Upper lobe of right lung (tissue), 1 donor: Measurements from ENCODE around the gene CAMKV. TPM values are rescaled to one million over a fixed set of nuclear protein-coding genes. Genes with fewer than 3 reads are reported as not detected.
A peak's percentile ranks its signal among the peaks of the same experiment; 100 is the strongest.

ENCODE experiments used
- ATAC-seq: fragments of 200-7000 bp; cut with Tn5 transposase; one replicate; pipeline ENCODE4 v1.9.1; 2020; ENCODE audit warnings: mild to moderate bottlenecking, moderate library complexity
- DNase-seq: peaks from one replicate; pipeline ENCODE4 v3.0.0-alpha.2; 2020
- H3K27ac ChIP-seq: fragments of 200-600 bp; one replicate; pipeline ENCODE4 v1.8.0; 2022
- H3K27me3 ChIP-seq: fragments of 200-600 bp; one replicate; pipeline ENCODE4 v1.8.0; 2022; ENCODE audit warnings: mild to moderate bottlenecking
- H3K36me3 ChIP-seq: fragments of 200-600 bp; one replicate; pipeline ENCODE4 v1.8.0; 2022
- H3K4me1 ChIP-seq: fragments of 200-600 bp; one replicate; pipeline ENCODE4 v1.8.0; 2022
- H3K4me3 ChIP-seq: fragments of 200-600 bp; one replicate; pipeline ENCODE4 v1.8.0; 2022; ENCODE audit warnings: mild to moderate bottlenecking
- H3K9me3 ChIP-seq: fragments of 200-600 bp; one replicate; pipeline ENCODE4 v1.8.0; 2022
- CTCF ChIP-seq: fragments of 200-600 bp; IDR thresholded peaks from one replicate; pipeline ENCODE4 v1.8.0; 2022; ENCODE audit warnings: antibody characterized with exemption
- intact Hi-C: fragments of 100-400 bp; cut with DNase I; formaldehyde crosslinking; loops from one replicate; pipeline ENCODE4 v1.11.0; 2022
- total RNA-seq: library from RNA; stranded (reverse); fragmentation: NEBNext Ultra II Directional; extraction: Animal tissue kit (Norgen Biotek cat#: 25700); gene quantifications from one replicate; pipeline ENCODE4 v1.2.1, GENCODE V29; 2021
- donor health status: DM: no; HTN: yes; CAD: no; lungs with severe emphysema.

CAMKV gene
- total RNA-seq, 1 donor from 2014 or later = not detected

- Histone ChIP-seq H3K4me3 (no peak overlapping the region), H3K4me1 (peaks cover 13% of the 10 kb centered on the region), H3K27ac (no peak overlapping the region), H3K36me3 (no peaks in the 10 kb centered on the region), H3K9me3 (no peaks in the 10 kb centered on the region), H3K27me3 (no peaks in the 10 kb centered on the region)
- no peak for TF ChIP-seq CTCF
- intact Hi-C loops = no loop called here
- no peak for DNase-seq
- no peak for ATAC-seq
These were observed 27.9 kb downstream of the CAMKV start for GRCh38 chr3:49841806-49842205.

GRCh38 chr3:49841126-49841696, 28.5 kb downstream of the CAMKV start:
- Histone ChIP-seq H3K27ac (no peak overlapping the region), H3K27me3 (no peaks in the 10 kb centered on the region), H3K4me3 (no peak overlapping the region), H3K4me1 (peaks cover 13% of the 10 kb centered on the region), H3K9me3 (no peaks in the 10 kb centered on the region), H3K36me3 (no peaks in the 10 kb centered on the region)
- no peak for ATAC-seq
- no peak for DNase-seq
- TF ChIP-seq CTCF = no peak
- intact Hi-C loops = no loop called here

GRCh38 chr3:49840388-49840787, 29.3 kb downstream of the CAMKV start:
- H3K4me1 ChIP-seq = peaks cover 13% of the 10 kb centered on the region
- no peaks in the 10 kb centered on the region for H3K27me3 ChIP-seq
- DNase-seq (no peak), ATAC-seq (no peak)
- no peak overlapping the region for H3K27ac ChIP-seq
- H3K9me3 ChIP-seq = no peaks in the 10 kb centered on the region
- no peaks in the 10 kb centered on the region for H3K36me3 ChIP-seq
- H3K4me3 ChIP-seq = no peak overlapping the region
- intact Hi-C loops = no loop called here
- no peak for TF ChIP-seq CTCF

- ATAC-seq = peak; percentile 94
These were observed 30.4 kb downstream of the CAMKV start for GRCh38 chr3:49839193-49839809.

GRCh38 chr3:49831341-49831740, 38.4 kb downstream of the CAMKV start:
- no peaks in the 10 kb centered on the region for H3K4me1 ChIP-seq
- no peak overlapping the region for H3K27ac ChIP-seq
- no peak overlapping the region for H3K4me3 ChIP-seq
- no peaks in the 10 kb centered on the region for H3K9me3 ChIP-seq
- intact Hi-C loops = no loop called here
- ATAC-seq = no peak
- no peaks in the 10 kb centered on the region for H3K36me3 ChIP-seq
- no peak for DNase-seq
- no peaks in the 10 kb centered on the region for H3K27me3 ChIP-seq
- no peak for TF ChIP-seq CTCF

More at GRCh38 chr3:49839193-49839809, 30.4 kb downstream of the CAMKV start:
- intact Hi-C loops = loop anchor here (5.0 kb wide), 1 partner anchor 37 kb away; the partner anchor contains the start of gene INKA1
- no peaks in the 10 kb centered on the region for H3K9me3 ChIP-seq
- H3K4me1 ChIP-seq = peaks cover 13% of the 10 kb centered on the region
- H3K4me3 ChIP-seq = no peak overlapping the region
- peak; percentile 91 for TF ChIP-seq CTCF
- no peaks in the 10 kb centered on the region for H3K36me3 ChIP-seq
- no peaks in the 10 kb centered on the region for H3K27me3 ChIP-seq
- peak; percentile 86 for DNase-seq
- no peak overlapping the region for H3K27ac ChIP-seq
